ENCODE results near the gene ACTR3C. TPM values are rescaled to one million over a fixed set of nuclear protein-coding genes. Genes with fewer than 3 reads are reported as not detected.

The ACTR3C gene
- total and polyA plus RNA-seq, 2 of the 13 experiments (the other 11 are each of a cell fraction or from before 2014, with no cell fraction given), result 3.8 to 7.5 TPM

- no peak for TF ChIP-seq KLF15 (CRISPR knock-in tag; IDR thresholded peaks at IDR 0.05; ENCODE audit: borderline replicate concordance)
- peak; percentile 82 for TF ChIP-seq RBM22 (optimal IDR thresholded peaks at IDR 0.05; ENCODE audit: low read length)
- TF ChIP-seq IRF2 (CRISPR knock-in tag; IDR thresholded peaks at IDR 0.05), result no peak
Measured at GRCh38 chr7:150337659-150338081, 14.3 kb upstream of the ACTR3C start (continued).

- DNase-seq (ENCODE audit: low spot score), result no peak
- in situ Hi-C loops (cut with HindIII; ENCODE audit: extremely low pct_ligation_motif_present, low pct_unique_long_range_greater_than_20kb) (no loop called here), intact Hi-C loops (cut with micrococcal nuclease; ENCODE audit: unreplicated experiment) (no loop called here)
- ChIA-PET CTCF (ENCODE audit: low intra/inter-chr PET ratio, low total read pairs) (no interaction called here), POLR2A (interaction anchor here (1.0 to 2.4 kb wide), 5 partner anchors 11 to 41 kb away, joined by 3 to 9 read pairs (median 3); partner anchors contain the start of genes ACTR3C, LRRC61 and REPIN1)
- no TSS peak for BruUV-seq (replicated peaks)
- ATAC-seq, result no peak
- peaks cover 8 to 12% of the 10 kb centered on the region in 2 experiments; a peak in 3 of 5 replicates for H3K36me3 ChIP-seq (replicated peaks in 1 of 2; ENCODE audit: control insufficient read depth in 1 of 2, insufficient read depth in 2 of 2, low read length in 2 of 2)
- no peak overlapping the region for H3K4me2 ChIP-seq (ENCODE audit: low read depth, low read length)
- no peak overlapping the region for H3K4me3 ChIP-seq (replicated peaks in 1 of 3; ENCODE audit: insufficient read depth in 1 of 3, low read depth in 2 of 3, low read length in 3 of 3)
- H3K27ac ChIP-seq (ENCODE audit: extremely low read length, insufficient read depth, low read length), result no peak overlapping the region
- no peaks in the 10 kb centered on the region for H3K9me3 ChIP-seq (ENCODE audit: low read length)
- peaks cover 23% of the 10 kb centered on the region for H3K4me1 ChIP-seq (ENCODE audit: insufficient read depth, low read length)
- H2AFZ ChIP-seq (ENCODE audit: low read length), result no peak overlapping the region
- peaks cover 3% of the 10 kb centered on the region for H3K79me2 ChIP-seq (ENCODE audit: insufficient read depth, low read length)
- H4K20me1 ChIP-seq (ENCODE audit: insufficient read depth, low read length), result peaks cover 2% of the 10 kb centered on the region; the same call in 1 of the 2 replicates
- no peaks in the 10 kb centered on the region; a peak in 1 of 5 replicates for H3K27me3 ChIP-seq (ENCODE audit: control insufficient read depth in 1 of 2, insufficient read depth in 2 of 2, low read length in 2 of 2)
- no peak overlapping the region for H3K9ac ChIP-seq (ENCODE audit: insufficient read depth, low read depth, low read length)
- WGBS (ENCODE audit: low lambda C conversion rate), result 98% methylated on average over 8 of the region's 18 CpGs
- FAIRE-seq, result no peak
- no peak for TF ChIP-seq STAG1 (CRISPR knock-in tag; IDR thresholded peaks at IDR 0.05)
- 0 out of 2 replicates have a peak, but pooled peaks have one; percentile 4 for TF ChIP-seq ZBTB38 (CRISPR knock-in tag; IDR thresholded peaks at IDR 0.05)
- TF ChIP-seq FOXP4 (CRISPR knock-in tag; IDR thresholded peaks at IDR 0.05), result no peak
- no peak for TF ChIP-seq PAWR (CRISPR knock-in tag; IDR thresholded peaks at IDR 0.05; ENCODE audit: borderline replicate concordance)
- TF ChIP-seq CHD4 (IDR thresholded peaks at IDR 0.05; ENCODE audit: borderline replicate concordance, low read length), result no peak
- TF ChIP-seq AGO1 (IDR thresholded peaks at IDR 0.05; ENCODE audit: low read depth, low read length, poor library complexity, severe bottlenecking), result peak; percentile 59
- TF ChIP-seq GFI1 (CRISPR knock-in tag; IDR thresholded peaks at IDR 0.05; ENCODE audit: borderline replicate concordance), result no peak
- no peak for TF ChIP-seq ZNF230 (CRISPR knock-in tag; IDR thresholded peaks at IDR 0.05)
- no peak for TF ChIP-seq DNMT1 (CRISPR knock-in tag; IDR thresholded peaks at IDR 0.05)
- TF ChIP-seq ATF7-NPFF (CRISPR knock-in tag; IDR thresholded peaks at IDR 0.05; ENCODE audit: low read depth), result no peak
- no peak for TF ChIP-seq HDAC6 (IDR thresholded peaks at IDR 0.05; ENCODE audit: low read depth, low read length)
- no peak for TF ChIP-seq THAP7 (CRISPR knock-in tag; IDR thresholded peaks at IDR 0.05)
- no peak for TF ChIP-seq ZNF276 (CRISPR knock-in tag; IDR thresholded peaks at IDR 0.05; ENCODE audit: low read depth)
- peak; percentile 77 for TF ChIP-seq RBFOX2 (IDR thresholded peaks at IDR 0.05; ENCODE audit: low read depth, low read length)
- no peak for TF ChIP-seq ZNF414 (CRISPR knock-in tag; IDR thresholded peaks at IDR 0.05)
- TF ChIP-seq ZNF660 (CRISPR knock-in tag; IDR thresholded peaks at IDR 0.05; ENCODE audit: borderline replicate concordance, low read depth), result no peak
Measured at GRCh38 chr7:150337179-150337578, 13.8 kb upstream of the ACTR3C start.

Measured in HepG2 (cell line).